ENCODE results near the gene PLXNB1.
"Not testable (repeated sequence)": the region's sequence is repeated elsewhere in the genome, so short reads cannot be mapped to it uniquely, and the experiment has no call there.

The PLXNB1 gene

GRCh38 chr3:48405971-48406370, 23.9 kb downstream of the PLXNB1 start:
- no peak for DNase-seq (ENCODE audit: low read depth in 2 of 2, low spot score in 1 of 2)

DNA sequence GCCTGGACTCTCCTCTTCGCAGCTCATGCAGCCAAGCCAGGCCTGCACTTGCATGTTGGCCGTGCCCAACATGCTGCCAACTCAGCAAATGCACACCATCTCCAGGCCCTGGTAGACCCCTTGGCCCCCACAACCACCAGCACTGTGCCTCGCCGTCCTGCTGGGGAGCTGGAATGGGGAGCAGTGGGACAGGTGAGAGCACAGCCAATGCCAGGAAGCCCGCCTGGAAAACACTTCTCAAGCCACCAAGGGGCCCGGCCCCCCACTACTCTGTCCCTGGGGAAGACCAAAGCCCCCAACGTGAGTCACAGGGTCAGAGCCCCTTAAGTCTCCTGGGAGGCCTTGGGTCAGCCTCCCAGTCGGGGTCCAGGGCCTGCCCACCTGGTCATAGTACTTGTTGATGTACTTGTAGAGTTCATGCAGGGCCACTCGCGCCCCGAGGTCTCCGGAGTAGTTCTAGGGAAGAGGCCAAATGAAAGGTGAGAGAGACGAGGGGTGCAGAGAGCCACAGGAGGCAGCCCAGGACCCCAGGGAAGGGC, 24.5 kb downstream of the PLXNB1 start:
- DNase-seq (ENCODE audit: low read depth in 2 of 2, low spot score in 1 of 2) = no peak

- no peak for DNase-seq (ENCODE audit: low read depth in 2 of 2, low spot score in 1 of 2)
Observed at GRCh38 chr3:48404440-48405342, 25.2 kb downstream of the PLXNB1 start.

GRCh38 chr3:48403533-48404439, 26.1 kb downstream of the PLXNB1 start:
- DNase-seq (ENCODE audit: low read depth in 2 of 2, low spot score in 1 of 2) = no peak

DNA sequence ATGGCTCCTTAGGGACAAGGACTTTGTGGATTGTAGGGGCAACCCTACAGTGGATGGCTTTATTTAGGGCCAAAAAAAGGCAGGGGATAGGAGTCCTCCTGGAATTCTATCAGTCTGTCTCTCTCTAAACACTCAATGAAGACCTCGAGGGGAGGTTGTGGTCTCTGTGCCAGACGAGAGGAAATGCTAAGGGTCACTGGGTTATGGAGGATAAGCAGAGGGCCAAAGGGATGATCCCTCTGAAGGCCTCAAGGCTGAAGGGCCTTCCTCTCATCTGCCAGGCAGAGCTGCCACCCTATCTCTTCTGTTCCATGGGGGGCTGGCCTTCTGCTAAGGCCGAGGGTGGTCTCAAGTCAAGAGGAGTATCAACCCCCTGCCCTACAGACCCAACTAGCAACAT, 27.0 kb downstream of the PLXNB1 start:
- DNase-seq (ENCODE audit: low read depth in 2 of 2, low spot score in 1 of 2) = no peak

DNA sequence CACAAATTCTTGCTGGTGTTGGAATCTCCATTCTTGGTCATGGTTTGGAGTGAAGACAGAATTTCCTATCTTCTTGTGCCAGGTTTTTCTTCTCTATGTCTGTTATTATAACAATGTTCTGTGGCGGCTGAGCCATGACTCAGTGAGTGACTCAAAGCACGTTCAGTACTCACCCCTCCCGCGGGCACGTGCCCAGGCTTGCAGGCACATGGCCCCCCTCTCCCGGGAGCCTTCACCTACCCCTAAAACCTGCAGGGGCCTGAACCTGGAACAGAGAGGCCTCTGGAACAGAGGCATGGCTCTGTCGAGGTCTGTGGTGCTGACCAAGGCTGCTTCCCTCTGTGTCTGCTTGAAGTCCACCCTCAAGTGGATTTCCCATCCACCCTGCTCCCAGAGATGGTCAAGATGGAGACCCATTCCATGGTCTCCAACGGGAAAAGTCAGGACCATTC, 27.6 kb downstream of the PLXNB1 start:
- no peak for DNase-seq (ENCODE audit: low read depth in 2 of 2, low spot score in 1 of 2)

- not testable (repeated sequence) for DNase-seq (ENCODE audit: low read depth in 2 of 2, low spot score in 1 of 2)
Observed at GRCh38 chr3:48401434-48401901, 28.4 kb downstream of the PLXNB1 start.

- DNase-seq (ENCODE audit: low read depth in 2 of 2, low spot score in 1 of 2) = peak; percentile 24 to 46
Observed at GRCh38 chr3:48400824-48401433, 29.0 kb downstream of the PLXNB1 start.

DNA sequence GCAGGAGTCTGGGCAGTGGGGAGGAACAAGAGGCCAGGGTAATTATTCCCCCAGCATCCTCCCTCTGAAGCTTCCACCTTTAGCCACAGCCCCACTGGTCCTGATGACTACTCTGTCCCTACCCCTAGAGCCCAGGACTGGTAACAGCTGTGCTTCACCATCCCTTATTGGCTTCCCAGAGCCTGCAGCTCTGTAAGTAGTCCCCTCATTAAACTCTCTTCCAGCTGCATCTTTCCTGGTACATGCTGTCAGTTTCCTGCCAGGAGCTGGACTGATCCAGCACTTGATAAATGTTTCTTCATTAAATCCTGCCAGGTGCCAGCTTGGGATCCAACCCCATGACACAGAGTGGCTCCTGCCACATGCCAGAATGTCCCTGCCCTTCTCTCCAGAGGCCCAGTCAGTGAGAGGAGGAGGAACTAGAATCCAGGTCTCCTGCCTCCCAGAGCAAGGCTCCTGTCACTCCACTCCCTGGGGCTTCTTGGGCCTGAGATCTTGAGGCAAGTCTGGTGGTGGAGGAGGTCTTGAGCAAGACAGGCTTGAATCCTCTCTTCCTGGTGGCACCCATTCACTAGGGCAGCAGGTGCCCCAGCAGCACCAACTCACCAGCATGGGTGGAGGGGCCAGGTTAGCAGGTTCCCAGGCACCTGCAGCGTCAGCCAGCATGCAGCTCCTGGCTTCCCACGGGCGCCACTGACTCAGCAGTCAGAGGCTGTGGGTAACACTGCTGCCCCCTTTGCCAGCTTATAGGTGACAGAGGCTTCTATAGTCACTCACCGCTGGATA, 30.3 kb downstream of the PLXNB1 start:
- no peak for DNase-seq (ENCODE audit: low read depth in 2 of 2, low spot score in 1 of 2)

- no peak for DNase-seq (ENCODE audit: low read depth in 2 of 2, low spot score in 1 of 2)
Observed at GRCh38 chr3:48398701-48399386, 31.0 kb downstream of the PLXNB1 start.

- no peak for DNase-seq (ENCODE audit: low read depth in 2 of 2, low spot score in 1 of 2)
Observed at GRCh38 chr3:48397767-48398681, 31.9 kb downstream of the PLXNB1 start.

- DNase-seq (ENCODE audit: low read depth in 2 of 2, low spot score in 1 of 2) = no peak
Observed at GRCh38 chr3:48395714-48396113, 34.2 kb downstream of the PLXNB1 start.

DNA sequence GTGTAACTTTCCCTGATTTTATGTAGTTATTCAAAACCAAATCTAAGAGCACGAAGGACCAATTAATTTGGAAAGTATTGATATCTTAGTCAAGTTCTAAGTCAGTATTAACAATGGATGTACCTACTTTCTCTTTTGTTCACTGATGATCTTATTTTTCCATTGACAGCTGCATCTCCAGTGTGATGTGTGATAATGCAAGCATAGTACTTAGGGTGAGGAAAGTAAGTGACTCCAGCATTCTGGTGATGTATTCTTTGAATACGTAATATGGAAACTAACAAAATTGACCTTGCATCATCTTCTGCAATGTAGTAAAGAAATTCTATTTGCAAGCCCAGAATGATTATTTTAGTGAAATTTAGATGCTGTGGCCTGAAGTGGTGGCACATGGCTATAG, 35.5 kb downstream of the PLXNB1 start:
- no peak for DNase-seq (ENCODE audit: low read depth in 2 of 2, low spot score in 1 of 2)

DNA sequence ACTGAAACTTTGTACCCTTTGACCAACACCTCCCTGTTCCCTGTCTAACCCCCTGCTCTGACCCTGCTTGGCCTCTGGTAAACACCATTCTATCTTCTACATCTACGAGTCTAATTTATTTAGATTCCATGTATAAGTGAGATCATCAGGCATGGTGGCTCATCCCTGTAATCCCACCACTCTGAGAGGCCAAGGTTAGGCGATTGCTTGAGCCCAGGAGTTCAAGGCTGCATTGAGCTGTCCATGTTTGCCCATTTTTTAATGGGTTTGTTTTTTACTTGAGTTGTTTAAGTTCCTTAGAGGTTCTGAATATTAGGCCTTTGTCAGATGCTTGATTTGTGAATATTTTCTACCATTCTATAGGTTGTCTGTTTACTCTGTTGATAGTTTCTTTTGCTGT, 40.9 kb downstream of the PLXNB1 start:
- no peak for DNase-seq (ENCODE audit: low read depth in 2 of 2, low spot score in 1 of 2)

DNA sequence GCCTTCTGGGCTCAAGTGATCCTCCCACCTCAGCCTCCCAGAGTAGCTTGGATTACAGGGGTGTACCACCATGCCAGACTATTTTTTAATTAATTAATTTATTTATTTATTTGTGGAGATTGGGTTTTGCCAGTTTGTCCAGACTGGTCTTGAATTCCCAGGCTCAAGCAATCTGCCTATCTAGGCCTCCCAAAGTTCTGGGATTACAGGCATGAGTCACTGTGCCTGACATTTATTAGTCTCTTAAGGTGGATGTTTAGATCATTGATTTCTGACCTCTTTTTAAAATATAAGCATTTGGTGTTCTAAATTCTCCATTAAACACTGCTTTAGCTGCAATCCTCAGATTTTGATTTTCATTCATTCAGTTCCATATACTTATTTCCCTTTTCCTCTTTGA, 42.3 kb downstream of the PLXNB1 start:
- DNase-seq (ENCODE audit: low read depth in 2 of 2, low spot score in 1 of 2) = no peak

DNA sequence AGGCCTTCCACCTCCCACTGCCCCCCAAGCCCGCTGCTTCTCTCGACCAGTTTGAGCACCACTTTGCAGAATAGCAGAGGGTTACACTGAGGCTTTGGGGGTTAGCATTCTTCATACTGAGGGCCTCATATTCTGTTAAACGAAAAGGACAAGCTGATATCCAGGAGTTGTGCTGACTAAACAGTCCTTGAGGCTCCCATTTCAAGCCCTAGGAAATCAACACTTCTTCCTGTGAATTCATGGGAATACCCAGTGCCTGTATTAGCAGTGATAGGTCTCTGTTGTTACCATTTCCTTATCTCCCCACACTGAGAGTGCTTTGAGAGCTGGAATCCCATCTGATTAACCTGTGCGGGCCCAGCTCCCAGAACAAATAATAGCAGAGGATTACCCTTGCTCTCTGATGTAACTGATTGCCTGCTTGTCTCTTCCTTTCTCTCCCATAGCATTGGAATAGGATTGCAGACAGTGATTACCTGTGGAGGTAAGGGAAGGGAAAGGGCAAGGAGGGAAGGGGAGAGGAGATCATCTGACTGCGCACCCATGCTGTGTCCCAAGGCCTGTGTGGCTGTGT, 56.9 kb downstream of the PLXNB1 start:
- no peak for DNase-seq (ENCODE audit: low read depth in 2 of 2, low spot score in 1 of 2)

- no peak for DNase-seq (ENCODE audit: low read depth in 2 of 2, low spot score in 1 of 2)
Observed at GRCh38 chr3:48372377-48372770, 57.5 kb downstream of the PLXNB1 start.

- no peak for DNase-seq (ENCODE audit: low read depth in 2 of 2, low spot score in 1 of 2)
Observed at GRCh38 chr3:48371651-48372376, 58.1 kb downstream of the PLXNB1 start, which contains the start of gene FBXW12. Gene FBXW12 (plus strand): TSS chr3:48372219. CDS start chr3:48372768, 549 bp downstream.
